Neutrophil (primary cell): ENCODE measurements around the gene CDIP1.

Experiments
- H3K27ac ChIP-seq: fragments of 200-600 bp; sonication (generic); 2 replicates; pipeline ENCODE4 v1.5.1; 2016; ENCODE audit warnings: mild to moderate bottlenecking, moderate library complexity
- H3K27me3 ChIP-seq: fragments of 200-600 bp; sonication (generic); 2 replicates; pipeline ENCODE4 v1.6.0; 2016; ENCODE audit warnings: mild to moderate bottlenecking
- H3K36me3 ChIP-seq: fragments of 200-600 bp; sonication (generic); 2 replicates; pipeline ENCODE4 v1.5.1; 2017
- H3K4me1 ChIP-seq, 2 experiments: fragments of 200-600 bp in 1 of 2; sonication (generic) in 1 of 2; 1 replicate in 1 of 2; 2 replicates in 1 of 2; pipeline versions ENCODE4 v1.5.1 to v1.6.1; 2013 to 2016; ENCODE audit warnings: low read depth in 1 of 2, low read length in 1 of 2, mild to moderate bottlenecking in 1 of 2, moderate library complexity in 1 of 2; ENCODE audit not compliant: control insufficient read depth in 1 of 2, insufficient read depth in 1 of 2
- H3K4me3 ChIP-seq, 2 experiments: fragments of 200-600 bp in 1 of 2; sonication (generic) in 1 of 2; 1 replicate in 1 of 2; 2 replicates in 1 of 2; pipeline ENCODE4 v1.5.1; 2013 to 2016; ENCODE audit warnings: low read depth in 1 of 2, low read length in 1 of 2, mild to moderate bottlenecking in 1 of 2, moderate library complexity in 1 of 2
- H3K9me3 ChIP-seq: fragments of 200-600 bp; sonication (generic); 2 replicates; pipeline ENCODE4 v1.5.1; 2016
- CTCF ChIP-seq: fragments of 200-600 bp; sonication (generic); IDR thresholded peaks from 2 replicates; pipeline ENCODE4 v1.5.1; 2016; ENCODE audit warnings: antibody characterized with exemption

Gene CDIP1

GRCh38 chr16:4474192-4474961 lies 64.2 kb downstream of the CDIP1 start, which contains the start of gene NMRAL1:
TSS of gene NMRAL1 (minus strand) at chr16:4474625. CDS start at chr16:4474132, 493 bp downstream.
- no peaks in the 10 kb centered on the region for H3K27me3 ChIP-seq
- H3K27ac ChIP-seq: peak within 1 kb of the TSS; percentile 59
- H3K4me1 ChIP-seq: peaks cover 33 to 53% of the 10 kb centered on the region in 2 experiments
- peak within 1 kb of the TSS; percentile 65 to 72 for H3K4me3 ChIP-seq
- no peaks in the 10 kb centered on the region for H3K9me3 ChIP-seq
- no peaks in the 10 kb centered on the region for H3K36me3 ChIP-seq
- TF ChIP-seq CTCF: peak; percentile 13

- Histone ChIP-seq H3K4me1 (peaks cover 28 to 50% of the 10 kb centered on the region in 2 experiments), H3K27me3 (no peaks in the 10 kb centered on the region), H3K36me3 (no peaks in the 10 kb centered on the region), H3K9me3 (no peaks in the 10 kb centered on the region), H3K27ac (no peak overlapping the region), H3K4me3 (no peak overlapping the region)
- no peak for TF ChIP-seq CTCF
These were observed 65.7 kb downstream of the CDIP1 start for GRCh38 chr16:4472880-4473279.

GRCh38 chr16:4471869-4472268 lies 66.7 kb downstream of the CDIP1 start:
- peaks cover 1% of the 10 kb centered on the region for H3K36me3 ChIP-seq
- no peaks in the 10 kb centered on the region for H3K27me3 ChIP-seq
- H3K27ac ChIP-seq: no peak overlapping the region
- no peak overlapping the region for H3K4me3 ChIP-seq
- no peaks in the 10 kb centered on the region for H3K9me3 ChIP-seq
- TF ChIP-seq CTCF: no peak
- H3K4me1 ChIP-seq: peaks cover 18 to 40% of the 10 kb centered on the region in 2 experiments

- H3K27ac ChIP-seq: peak overlapping the region; percentile 25
- peaks cover 23% of the 10 kb centered on the region for H3K36me3 ChIP-seq
These were observed 69.6 kb downstream of the CDIP1 start for GRCh38 chr16:4468972-4469371.

GRCh38 chr16:4467916-4468315 lies 70.7 kb downstream of the CDIP1 start:
- no peak for TF ChIP-seq CTCF
- H3K27ac ChIP-seq: no peak overlapping the region
- H3K4me1 ChIP-seq: peaks cover 0 to 9% of the 10 kb centered on the region in 2 experiments
- H3K9me3 ChIP-seq: no peaks in the 10 kb centered on the region
- H3K27me3 ChIP-seq: no peaks in the 10 kb centered on the region
- H3K36me3 ChIP-seq: peaks cover 30% of the 10 kb centered on the region
- no peak overlapping the region for H3K4me3 ChIP-seq

More at GRCh38 chr16:4468972-4469371, 69.6 kb downstream of the CDIP1 start:
- no peak overlapping the region for H3K4me3 ChIP-seq
- no peaks in the 10 kb centered on the region for H3K9me3 ChIP-seq
- no peak for TF ChIP-seq CTCF
- H3K4me1 ChIP-seq: peaks cover 2 to 14% of the 10 kb centered on the region in 2 experiments
- no peaks in the 10 kb centered on the region for H3K27me3 ChIP-seq
